ENCODE results near the gene KLHL6.

GRCh38 chr3:183490211-183490601 is 65.3 kb downstream of the KLHL6 start:
- TF ChIP-seq CTCF (IDR thresholded peaks at IDR 0.05) (no peak), TEAD1 (CRISPR knock-in tag; IDR thresholded peaks at IDR 0.05) (no peak), FOXP1 (CRISPR knock-in tag; IDR thresholded peaks at IDR 0.05; ENCODE audit: borderline replicate concordance) (no peak)
- TF ChIP-seq, protein P1, sequence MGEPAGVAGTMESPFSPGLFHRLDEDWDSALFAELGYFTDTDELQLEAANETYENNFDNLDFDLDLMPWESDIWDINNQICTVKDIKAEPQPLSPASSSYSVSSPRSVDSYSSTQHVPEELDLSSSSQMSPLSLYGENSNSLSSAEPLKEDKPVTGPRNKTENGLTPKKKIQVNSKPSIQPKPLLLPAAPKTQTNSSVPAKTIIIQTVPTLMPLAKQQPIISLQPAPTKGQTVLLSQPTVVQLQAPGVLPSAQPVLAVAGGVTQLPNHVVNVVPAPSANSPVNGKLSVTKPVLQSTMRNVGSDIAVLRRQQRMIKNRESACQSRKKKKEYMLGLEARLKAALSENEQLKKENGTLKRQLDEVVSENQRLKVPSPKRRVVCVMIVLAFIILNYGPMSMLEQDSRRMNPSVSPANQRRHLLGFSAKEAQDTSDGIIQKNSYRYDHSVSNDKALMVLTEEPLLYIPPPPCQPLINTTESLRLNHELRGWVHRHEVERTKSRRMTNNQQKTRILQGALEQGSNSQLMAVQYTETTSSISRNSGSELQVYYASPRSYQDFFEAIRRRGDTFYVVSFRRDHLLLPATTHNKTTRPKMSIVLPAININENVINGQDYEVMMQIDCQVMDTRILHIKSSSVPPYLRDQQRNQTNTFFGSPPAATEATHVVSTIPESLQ (CRISPR knock-in tag; IDR thresholded peaks at IDR 0.05), result no peak
- TF ChIP-seq, protein P2, sequence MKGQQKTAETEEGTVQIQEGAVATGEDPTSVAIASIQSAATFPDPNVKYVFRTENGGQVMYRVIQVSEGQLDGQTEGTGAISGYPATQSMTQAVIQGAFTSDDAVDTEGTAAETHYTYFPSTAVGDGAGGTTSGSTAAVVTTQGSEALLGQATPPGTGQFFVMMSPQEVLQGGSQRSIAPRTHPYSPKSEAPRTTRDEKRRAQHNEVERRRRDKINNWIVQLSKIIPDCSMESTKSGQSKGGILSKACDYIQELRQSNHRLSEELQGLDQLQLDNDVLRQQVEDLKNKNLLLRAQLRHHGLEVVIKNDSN (CRISPR knock-in tag; IDR thresholded peaks at IDR 0.05), result no peak
- TF ChIP-seq, protein P3, sequence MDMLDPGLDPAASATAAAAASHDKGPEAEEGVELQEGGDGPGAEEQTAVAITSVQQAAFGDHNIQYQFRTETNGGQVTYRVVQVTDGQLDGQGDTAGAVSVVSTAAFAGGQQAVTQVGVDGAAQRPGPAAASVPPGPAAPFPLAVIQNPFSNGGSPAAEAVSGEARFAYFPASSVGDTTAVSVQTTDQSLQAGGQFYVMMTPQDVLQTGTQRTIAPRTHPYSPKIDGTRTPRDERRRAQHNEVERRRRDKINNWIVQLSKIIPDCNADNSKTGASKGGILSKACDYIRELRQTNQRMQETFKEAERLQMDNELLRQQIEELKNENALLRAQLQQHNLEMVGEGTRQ (CRISPR knock-in tag; IDR thresholded peaks at IDR 0.05), result no peak
